Thoracic aorta (tissue), 2 donors: ENCODE measurements around the gene NDUFAF4. TPM values are rescaled to one million over a fixed set of nuclear protein-coding genes. Genes with fewer than 3 reads are reported as not detected.

Experiments
- ATAC-seq: fragments of 150-250 bp; one replicate; pipeline ENCODE4 v1.8.0; 2017; ENCODE audit warnings: low read depth; ENCODE audit not compliant: insufficient number of reproducible peaks, low FRiP score
- DNase-seq: peaks from one replicate; pipeline ENCODE4 v3.0.0-alpha.2; 2020; ENCODE audit warnings: low spot score
- H3K27ac ChIP-seq, 2 donors: fragments of 200-600 bp; sonication (generic); 1 replicate in 1 of 2; 2 replicates in 1 of 2; pipeline ENCODE4 v1.5.1; 2016; ENCODE audit warnings: mild to moderate bottlenecking in 2 of 2, moderate library complexity in 2 of 2
- H3K27me3 ChIP-seq: fragments of 200-600 bp; sonication (generic); replicated peaks from 2 replicates; pipeline ENCODE4 v1.6.0; 2016; ENCODE audit warnings: mild to moderate bottlenecking; ENCODE audit not compliant: insufficient read depth
- H3K36me3 ChIP-seq: fragments of 200-600 bp; sonication (generic); one replicate; pipeline ENCODE4 v1.5.1; 2016
- H3K4me1 ChIP-seq, 2 donors: fragments of 200-600 bp; sonication (generic); 1 replicate in 1 of 2; 2 replicates in 1 of 2; pipeline versions ENCODE4 v1.5.1 to v1.6.0; 2016; ENCODE audit warnings: low read depth in 2 of 2, mild to moderate bottlenecking in 1 of 2; ENCODE audit not compliant: control insufficient read depth in 1 of 2
- H3K4me3 ChIP-seq: fragments of 200-600 bp; sonication (generic); 2 replicates; pipeline ENCODE4 v1.5.1; 2016; ENCODE audit warnings: mild to moderate bottlenecking
- H3K9me3 ChIP-seq: fragments of 200-600 bp; sonication (generic); 2 replicates; pipeline ENCODE4 v1.5.1; 2016
- total RNA-seq, 2 donors: library from RNA; depleted of rRNA; stranded (reverse); fragments of >200 nt; gene quantifications; one replicate each; pipeline versions ENCODE4 v1.1.0 to v1.2.3, GENCODE V29; 2016
- TF ChIP-seq, protein P1 (sequence below): fragments of 200-600 bp; sonication (generic); IDR thresholded peaks from one replicate; pipeline ENCODE4 v1.5.1; 2019; ENCODE audit warnings: antibody characterized with exemption

NDUFAF4 gene
- 10 to 100 TPM; 11.5 to 15.3 TPM for total RNA-seq

DNA sequence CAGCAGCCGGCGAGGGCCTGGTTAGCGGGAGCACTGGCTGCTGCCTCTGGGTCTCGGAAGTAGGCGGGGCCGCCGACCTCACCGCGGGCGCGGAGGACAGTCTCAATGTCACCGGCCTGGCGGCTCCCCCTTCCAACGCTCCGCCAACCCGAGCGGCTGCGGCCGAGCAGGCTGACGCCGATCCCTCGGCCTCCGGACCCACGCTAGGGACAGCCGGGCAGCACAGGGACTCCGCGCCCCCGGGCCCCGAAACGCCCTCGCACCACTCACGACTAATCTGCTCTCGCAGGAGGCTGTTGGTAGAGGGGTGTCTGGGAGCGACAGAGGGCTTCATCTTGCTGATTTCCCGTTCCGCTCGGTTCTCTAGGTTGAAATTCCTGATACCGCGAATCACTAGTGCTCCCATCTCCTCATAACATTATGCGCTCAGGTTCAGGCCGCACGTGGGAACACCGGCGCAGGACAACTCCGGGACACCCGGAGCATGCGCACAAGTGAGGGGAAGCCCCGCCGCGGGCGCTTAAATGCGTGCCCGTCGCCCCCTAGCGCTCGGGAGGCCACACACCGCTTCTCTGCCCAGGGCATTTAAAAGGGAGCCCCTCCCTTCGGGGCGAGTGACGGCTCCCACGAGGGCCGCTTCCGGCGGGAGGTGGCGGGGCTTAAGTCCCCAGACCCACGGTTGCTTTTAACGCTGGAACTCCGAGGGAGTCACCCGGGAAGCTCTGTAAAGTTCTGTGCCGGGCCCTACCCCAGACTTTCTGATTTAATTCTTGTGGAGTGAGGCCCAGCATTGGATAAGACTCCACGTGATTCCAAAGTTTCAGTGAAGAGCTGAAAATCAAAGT lies at the start of gene NDUFAF4:
Gene NDUFAF4 (minus strand): TSS at position 496 of the 845 bp plus-strand sequence. CDS start 90 bp downstream, at position 406.
- Histone ChIP-seq H3K4me3 (peak within 1 kb of the TSS; percentile 87), H3K4me1 (peaks cover 13 to 25% of the 10 kb centered on the region in 2 donors), H3K36me3 (peaks cover 6% of the 10 kb centered on the region), H3K9me3 (no peaks in the 10 kb centered on the region), H3K27ac (peak within 1 kb of the TSS; percentile 76 to 82), H3K27me3 (no peaks in the 10 kb centered on the region)
- TF ChIP-seq, protein P1, sequence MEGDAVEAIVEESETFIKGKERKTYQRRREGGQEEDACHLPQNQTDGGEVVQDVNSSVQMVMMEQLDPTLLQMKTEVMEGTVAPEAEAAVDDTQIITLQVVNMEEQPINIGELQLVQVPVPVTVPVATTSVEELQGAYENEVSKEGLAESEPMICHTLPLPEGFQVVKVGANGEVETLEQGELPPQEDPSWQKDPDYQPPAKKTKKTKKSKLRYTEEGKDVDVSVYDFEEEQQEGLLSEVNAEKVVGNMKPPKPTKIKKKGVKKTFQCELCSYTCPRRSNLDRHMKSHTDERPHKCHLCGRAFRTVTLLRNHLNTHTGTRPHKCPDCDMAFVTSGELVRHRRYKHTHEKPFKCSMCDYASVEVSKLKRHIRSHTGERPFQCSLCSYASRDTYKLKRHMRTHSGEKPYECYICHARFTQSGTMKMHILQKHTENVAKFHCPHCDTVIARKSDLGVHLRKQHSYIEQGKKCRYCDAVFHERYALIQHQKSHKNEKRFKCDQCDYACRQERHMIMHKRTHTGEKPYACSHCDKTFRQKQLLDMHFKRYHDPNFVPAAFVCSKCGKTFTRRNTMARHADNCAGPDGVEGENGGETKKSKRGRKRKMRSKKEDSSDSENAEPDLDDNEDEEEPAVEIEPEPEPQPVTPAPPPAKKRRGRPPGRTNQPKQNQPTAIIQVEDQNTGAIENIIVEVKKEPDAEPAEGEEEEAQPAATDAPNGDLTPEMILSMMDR: peak; percentile 90
- peak; percentile 96 for ATAC-seq
- DNase-seq: peak; percentile 87

DNA sequence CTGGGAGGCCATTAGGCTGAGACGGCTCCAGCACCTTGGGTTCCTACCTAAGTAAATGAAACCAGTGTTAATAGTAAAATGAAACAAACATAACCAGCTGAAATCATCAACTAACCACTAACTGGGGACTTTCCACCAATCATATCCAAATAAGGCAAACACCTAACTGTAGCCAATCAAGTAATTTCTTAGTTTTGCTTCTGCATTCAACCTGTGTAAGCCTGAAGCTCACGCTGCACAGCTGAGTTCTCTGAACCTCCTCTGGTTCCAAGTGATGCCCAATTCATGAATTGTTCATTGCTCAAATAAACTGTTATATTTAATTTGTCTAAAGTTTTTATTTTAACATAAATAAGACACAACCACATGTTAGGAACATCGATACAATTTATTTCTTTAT lies 49.4 kb upstream of the NDUFAF4 start:
- H3K4me1 ChIP-seq: no peaks in the 10 kb centered on the region
- H3K4me3 ChIP-seq: no peak overlapping the region
- H3K27ac ChIP-seq: no peak overlapping the region
- DNase-seq: no peak
- TF ChIP-seq, protein P1: no peak
- H3K9me3 ChIP-seq: no peaks in the 10 kb centered on the region
- H3K36me3 ChIP-seq: no peaks in the 10 kb centered on the region
- ATAC-seq: no peak
- H3K27me3 ChIP-seq: no peaks in the 10 kb centered on the region

DNA sequence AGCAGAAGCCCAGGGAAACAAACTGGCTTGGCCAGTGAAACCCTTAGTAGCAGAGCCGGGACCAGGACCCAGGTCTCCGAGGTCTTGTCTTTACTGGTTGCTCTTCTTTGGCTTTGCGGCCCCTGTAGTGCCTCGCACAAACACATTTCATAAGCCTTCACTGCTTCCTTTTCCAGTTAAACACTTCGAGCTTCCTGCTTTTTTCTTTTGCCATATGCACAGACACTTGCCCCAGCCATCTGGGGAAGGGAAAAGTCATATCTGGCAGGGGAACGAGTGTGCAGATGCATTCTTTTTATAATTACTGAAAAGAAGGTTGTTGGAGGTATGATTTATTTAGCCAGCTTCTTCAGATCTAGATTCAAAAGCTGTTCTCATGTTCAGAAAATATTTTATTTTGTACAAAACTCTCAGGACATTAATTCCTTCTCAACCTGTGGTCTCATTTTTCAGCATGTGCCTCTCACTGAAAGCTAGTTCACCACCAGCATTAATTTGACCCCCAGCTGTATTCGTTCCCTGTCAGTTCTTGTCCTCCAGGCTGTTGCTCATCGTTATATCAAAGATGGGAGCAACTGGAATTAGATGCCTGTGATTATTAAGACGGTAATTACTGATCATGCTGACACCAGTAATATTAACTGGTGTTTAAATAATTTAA lies 46.0 kb upstream of the NDUFAF4 start:
- no peak for DNase-seq
- Histone ChIP-seq H3K27ac (no peak overlapping the region), H3K27me3 (no peaks in the 10 kb centered on the region), H3K9me3 (no peaks in the 10 kb centered on the region), H3K4me3 (no peak overlapping the region), H3K4me1 (peaks cover 4 to 5% of the 10 kb centered on the region in 2 donors), H3K36me3 (no peaks in the 10 kb centered on the region)
- no peak for ATAC-seq
- TF ChIP-seq, protein P1: no peak

DNA sequence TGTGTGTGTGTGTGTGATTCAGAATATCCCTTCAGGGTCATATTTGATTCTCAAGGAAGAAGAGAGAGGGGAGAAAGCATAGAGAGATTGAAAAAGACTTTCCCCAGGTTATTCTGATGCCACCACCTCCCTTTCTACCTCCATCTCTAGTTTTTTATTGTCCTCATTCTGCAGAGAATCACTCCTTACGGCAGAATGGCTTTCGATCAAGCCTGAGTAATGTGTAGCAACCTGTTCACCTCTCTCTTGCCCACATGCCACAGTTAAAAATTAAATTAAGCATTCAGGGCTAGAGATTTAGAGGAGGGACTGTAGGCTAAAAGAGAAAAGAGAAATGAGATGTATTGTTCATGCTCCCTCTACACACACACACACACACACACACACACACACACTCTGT lies 45.0 kb upstream of the NDUFAF4 start:
- ATAC-seq: no peak
- TF ChIP-seq, protein P1: no peak
- no peaks in the 10 kb centered on the region for H3K36me3 ChIP-seq

DNA sequence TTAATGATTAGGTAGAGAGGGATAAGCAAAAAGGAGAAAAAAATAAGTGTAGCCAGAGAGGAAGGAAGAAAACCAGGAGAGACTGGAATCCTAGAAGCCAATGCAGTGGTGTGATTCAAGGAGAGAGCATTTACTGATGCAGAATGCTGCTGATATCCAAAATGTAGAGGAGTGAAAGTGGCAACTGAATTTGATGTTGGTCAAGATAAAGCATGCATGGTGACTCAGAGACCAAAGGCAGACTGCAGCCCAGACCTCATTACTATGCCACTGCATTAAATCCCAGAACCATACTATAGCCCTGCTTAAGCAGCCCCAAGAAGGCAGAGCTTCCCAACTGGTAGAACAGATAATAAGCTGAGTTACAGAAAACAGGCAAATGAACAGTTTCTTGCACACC lies 42.6 kb upstream of the NDUFAF4 start:
- no peak for DNase-seq
- Histone ChIP-seq H3K9me3 (no peaks in the 10 kb centered on the region), H3K4me3 (no peak overlapping the region), H3K36me3 (no peaks in the 10 kb centered on the region), H3K4me1 (peaks cover 4 to 12% of the 10 kb centered on the region in 2 donors), H3K27me3 (no peaks in the 10 kb centered on the region), H3K27ac (no peak overlapping the region)
- no peak for ATAC-seq
- TF ChIP-seq, protein P1: no peak

More for the DNA sequence above, 45.0 kb upstream of the NDUFAF4 start:
- Histone ChIP-seq H3K9me3 (no peaks in the 10 kb centered on the region), H3K4me3 (no peak overlapping the region), H3K4me1 (peaks cover 4 to 12% of the 10 kb centered on the region in 2 donors), H3K27ac (no peak overlapping the region), H3K27me3 (no peaks in the 10 kb centered on the region)
- DNase-seq: no peak
